Duodenal mucosa (tissue), 2 donors: ENCODE results near the gene GIMAP2.

ENCODE experiments used
- H3K27ac ChIP-seq: one replicate; pipeline ENCODE4 v1.7.0; 2013; ENCODE audit warnings: low read depth, low read length
- H3K27me3 ChIP-seq, 2 donors: one replicate each; pipeline ENCODE4 v1.7.0; 2013; ENCODE audit warnings: low read length in 2 of 2, control low read depth in 1 of 2; ENCODE audit not compliant: insufficient read depth in 2 of 2, control insufficient read depth in 1 of 2
- H3K36me3 ChIP-seq, 2 donors: one replicate each; pipeline ENCODE4 v1.7.0; 2013; ENCODE audit warnings: low read length in 2 of 2, control low read depth in 1 of 2; ENCODE audit not compliant: insufficient read depth in 2 of 2, control insufficient read depth in 1 of 2
- H3K4me1 ChIP-seq, 2 donors: one replicate each; pipeline ENCODE4 v1.7.0; 2013; ENCODE audit warnings: low read length in 2 of 2, control low read depth in 1 of 2; ENCODE audit not compliant: insufficient read depth in 2 of 2, control insufficient read depth in 1 of 2
- H3K4me3 ChIP-seq, 2 donors: one replicate each; pipeline ENCODE4 v1.7.0; 2013; ENCODE audit warnings: low read length in 2 of 2, low read depth in 1 of 2
- H3K9ac ChIP-seq, 2 donors: one replicate each; pipeline ENCODE4 v1.7.0; 2013; ENCODE audit warnings: low read length in 2 of 2, low read depth in 1 of 2
- H3K9me3 ChIP-seq, 2 donors: one replicate each; pipeline ENCODE4 v1.7.0; 2013; ENCODE audit warnings: low read length in 2 of 2, control low read depth in 1 of 2; ENCODE audit not compliant: control insufficient read depth in 1 of 2

The GIMAP2 gene

DNA sequence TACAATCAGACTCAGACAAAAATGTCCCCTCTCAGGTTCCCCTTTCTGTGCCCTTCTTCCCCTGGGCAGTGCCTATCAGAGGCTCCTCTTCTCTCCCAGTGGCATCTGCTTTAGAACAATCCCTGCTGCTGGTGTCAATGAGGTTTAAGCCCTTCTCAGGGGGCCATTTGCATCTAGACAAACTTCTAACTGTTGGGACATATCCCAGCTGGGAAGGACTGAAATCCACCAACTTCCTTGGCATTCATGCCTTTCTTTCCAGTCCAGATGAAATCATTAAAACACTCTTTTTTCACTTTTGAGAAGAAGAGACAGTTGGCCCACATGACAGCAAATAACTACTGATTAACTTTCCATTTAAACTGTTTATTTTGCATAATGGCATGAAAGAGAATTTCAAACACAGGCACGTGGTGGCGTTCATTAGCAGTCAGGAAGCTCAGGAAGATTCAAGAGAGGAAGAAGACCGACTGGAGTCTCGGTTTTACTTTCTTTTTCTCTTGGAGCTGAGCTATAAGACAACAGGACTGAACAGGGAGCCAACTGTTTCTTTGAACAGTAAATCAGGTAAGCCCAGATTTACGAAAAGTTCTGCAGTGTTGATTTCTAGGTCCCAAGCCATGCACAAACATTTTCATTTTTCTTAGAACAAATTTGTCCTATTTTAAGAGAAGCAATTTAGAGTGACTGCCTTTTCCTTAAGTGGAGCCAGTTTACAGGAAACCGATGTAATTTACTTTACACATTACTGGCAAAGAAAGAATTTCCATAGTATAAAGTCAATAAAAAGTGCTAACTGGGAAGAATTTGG, at the start of gene GIMAP2:
TSS of gene GIMAP2 (plus strand) at position 488 of the 811 bp plus-strand sequence. CDS start 1,354 bp downstream, outside the sequence.
- Histone ChIP-seq H3K9ac (peak within 1 kb of the TSS; percentile 55 to 80), H3K9me3 (no peaks in the 10 kb centered on the region), H3K27me3 (no peaks in the 10 kb centered on the region), H3K4me1 (peaks cover 5 to 9% of the 10 kb centered on the region in 2 donors), H3K36me3 (peaks cover 4 to 12% of the 10 kb centered on the region in 2 donors), H3K4me3 (peak within 1 kb of the TSS; percentile 77 to 88), H3K27ac (peak within 1 kb of the TSS; percentile 67)

DNA sequence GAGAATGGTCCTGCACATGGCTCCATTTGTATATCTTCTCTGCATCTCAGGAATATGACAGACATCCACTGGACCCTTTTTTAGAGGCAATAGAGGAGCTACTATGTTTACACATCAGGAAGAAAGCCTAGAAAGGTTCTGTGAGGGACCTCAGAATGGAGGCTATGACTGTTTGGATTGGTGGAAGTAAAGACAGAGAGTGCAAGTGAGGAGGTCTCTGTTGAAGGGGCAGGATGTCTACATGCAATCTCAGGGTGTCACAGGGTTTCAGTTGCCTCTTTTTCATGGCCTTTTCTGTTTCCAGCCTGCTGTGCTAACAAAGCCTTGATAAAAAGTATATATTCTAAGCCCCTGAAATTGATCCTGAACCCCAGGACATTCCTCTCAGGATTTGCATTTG, 43.7 kb upstream of the GIMAP2 start:
- H3K27ac ChIP-seq: no peak overlapping the region
- H3K36me3 ChIP-seq: no peaks in the 10 kb centered on the region
- H3K9me3 ChIP-seq: peaks cover 0 to 4% of the 10 kb centered on the region in 2 donors
- H3K27me3 ChIP-seq: no peaks in the 10 kb centered on the region
- no peak overlapping the region for H3K4me3 ChIP-seq
- H3K4me1 ChIP-seq: no peaks in the 10 kb centered on the region
- H3K9ac ChIP-seq: no peak overlapping the region

DNA sequence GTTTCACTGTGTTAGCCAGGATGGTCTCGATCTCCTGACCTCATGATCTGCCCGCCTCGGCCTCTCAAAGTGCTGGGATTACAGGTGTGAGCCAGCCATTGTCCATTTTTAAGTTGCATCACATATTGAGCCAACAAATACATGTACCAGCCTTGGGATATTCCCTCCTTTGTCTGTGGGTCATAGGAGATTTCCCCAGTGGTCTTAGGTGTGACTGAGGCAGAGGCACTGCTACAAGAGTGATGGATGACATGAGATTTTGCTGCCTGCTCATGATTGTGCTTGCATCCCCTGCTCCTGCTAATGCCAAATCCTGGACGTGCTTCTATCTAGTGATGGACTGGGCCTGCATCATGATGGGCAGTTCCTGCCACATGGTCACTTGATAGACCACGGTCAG, 42.6 kb upstream of the GIMAP2 start:
- Histone ChIP-seq H3K27me3 (no peaks in the 10 kb centered on the region), H3K36me3 (no peaks in the 10 kb centered on the region), H3K4me1 (no peaks in the 10 kb centered on the region), H3K9ac (no peak overlapping the region), H3K4me3 (no peak overlapping the region), H3K9me3 (peaks cover 0 to 4% of the 10 kb centered on the region in 2 donors), H3K27ac (no peak overlapping the region)

DNA sequence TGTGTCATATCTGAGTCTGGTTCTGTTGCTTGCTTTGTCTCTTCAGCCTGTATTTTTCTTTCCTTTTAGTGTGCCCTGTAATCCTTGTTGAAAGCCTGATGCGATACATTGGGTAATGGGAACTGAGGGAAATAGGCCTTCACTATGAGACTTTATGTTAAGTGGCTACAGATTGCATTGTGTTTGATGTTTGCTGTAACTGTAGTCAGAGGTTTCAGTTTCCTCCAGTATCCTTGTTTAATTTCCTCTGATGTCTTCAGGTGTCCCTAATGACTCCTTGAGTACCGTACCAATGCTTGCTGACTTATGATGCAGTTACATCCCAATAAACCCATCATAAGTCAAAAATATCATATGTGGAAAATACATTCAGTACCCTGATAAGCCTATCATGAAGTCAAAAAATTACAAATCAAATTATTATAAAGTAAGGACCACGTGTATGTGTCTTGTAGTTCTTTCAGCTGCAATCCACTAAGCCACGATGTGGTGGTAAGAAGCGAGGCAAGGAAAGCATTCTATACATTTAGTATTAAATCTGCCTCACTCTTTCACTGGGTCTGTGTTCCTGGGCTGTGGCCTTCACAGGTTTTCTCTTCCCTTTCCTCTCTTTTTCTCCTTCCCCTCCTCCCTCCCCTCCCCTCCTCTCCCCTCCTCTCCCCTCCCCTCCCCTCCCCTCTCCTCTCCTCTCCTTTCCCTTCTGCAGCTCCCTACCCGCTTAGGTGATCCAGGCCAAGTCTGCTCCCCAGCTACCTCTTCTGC, 40.1 kb upstream of the GIMAP2 start:
- H3K9me3 ChIP-seq: no peaks in the 10 kb centered on the region
- no peaks in the 10 kb centered on the region for H3K4me1 ChIP-seq
- no peaks in the 10 kb centered on the region for H3K27me3 ChIP-seq
- H3K36me3 ChIP-seq: no peaks in the 10 kb centered on the region
- H3K4me3 ChIP-seq: no peak overlapping the region
- no peak overlapping the region for H3K9ac ChIP-seq
- no peak overlapping the region for H3K27ac ChIP-seq

DNA sequence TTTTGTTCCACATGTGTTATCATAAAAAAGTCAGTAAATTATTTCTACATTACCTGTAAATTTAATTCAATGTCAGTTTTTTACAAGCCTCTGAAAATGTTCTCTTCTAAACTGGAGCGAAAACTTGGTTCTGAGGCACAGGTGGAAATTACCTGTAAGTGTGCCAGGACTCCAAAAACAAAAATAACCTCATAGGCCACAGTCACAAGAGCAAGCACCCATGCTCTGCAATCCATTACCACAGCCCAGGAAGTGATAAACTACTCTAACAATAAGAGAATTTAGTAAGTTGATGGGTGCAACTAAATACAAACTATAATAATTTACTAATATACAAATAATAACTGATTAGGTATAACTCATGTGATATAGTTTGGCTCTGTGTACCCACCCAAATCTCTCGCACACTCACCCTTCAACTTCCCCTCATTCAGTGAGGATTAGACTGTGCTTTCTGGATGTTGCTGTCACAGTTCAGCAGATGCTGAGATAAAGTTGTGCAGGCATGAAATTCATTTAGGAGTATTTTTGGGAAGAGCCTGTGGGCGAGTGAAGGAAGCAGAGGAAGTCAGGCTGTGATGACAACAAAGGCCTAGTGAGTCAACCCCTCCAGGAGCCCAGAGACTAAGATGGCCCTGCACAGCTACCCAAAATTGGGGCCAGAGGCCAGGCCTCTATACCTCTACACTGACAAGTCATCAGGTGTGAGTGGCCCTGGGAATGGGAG, 37.0 kb upstream of the GIMAP2 start:
- no peak overlapping the region for H3K4me3 ChIP-seq
- no peak overlapping the region for H3K27ac ChIP-seq
- H3K36me3 ChIP-seq: no peaks in the 10 kb centered on the region
- no peak overlapping the region for H3K9ac ChIP-seq
- no peaks in the 10 kb centered on the region for H3K4me1 ChIP-seq
- no peaks in the 10 kb centered on the region for H3K27me3 ChIP-seq
- H3K9me3 ChIP-seq: no peaks in the 10 kb centered on the region

DNA sequence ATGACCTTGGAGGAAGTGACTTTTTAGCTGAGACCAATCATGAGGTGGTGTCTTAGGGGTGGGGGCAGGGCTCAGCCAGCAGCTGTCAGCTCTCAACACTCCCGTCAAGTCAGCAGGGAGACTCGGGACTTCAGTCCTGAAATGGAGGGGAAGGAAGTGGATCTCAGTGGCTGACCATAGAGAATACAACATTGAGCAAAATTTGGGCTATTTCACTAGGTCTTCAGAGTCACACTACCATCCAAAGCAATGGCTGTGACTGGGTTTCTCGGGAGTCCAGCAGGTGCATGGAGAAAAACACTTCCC, 36.5 kb upstream of the GIMAP2 start:
- Histone ChIP-seq H3K9ac (no peak overlapping the region), H3K36me3 (no peaks in the 10 kb centered on the region), H3K27ac (no peak overlapping the region), H3K27me3 (no peaks in the 10 kb centered on the region), H3K4me3 (no peak overlapping the region), H3K9me3 (no peaks in the 10 kb centered on the region), H3K4me1 (no peaks in the 10 kb centered on the region)

DNA sequence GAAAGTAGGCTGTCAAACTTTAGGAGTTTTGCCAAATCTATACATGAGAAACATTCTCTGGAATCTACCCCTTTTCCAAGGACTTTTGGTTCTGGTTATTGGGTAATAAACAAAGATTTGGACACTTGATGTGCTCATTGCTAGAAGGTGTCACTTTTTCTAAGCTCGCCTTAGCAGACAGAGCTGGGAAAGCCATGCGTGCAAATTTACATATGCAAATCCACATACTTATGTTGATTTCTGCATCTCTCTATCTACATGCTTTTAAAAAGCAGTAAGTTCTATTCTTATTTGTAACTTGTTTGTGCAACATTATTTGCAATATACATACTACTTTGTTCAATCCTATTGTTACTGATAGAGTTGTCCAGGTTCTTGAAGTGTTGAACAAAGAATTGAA, 30.8 kb upstream of the GIMAP2 start:
- no peak overlapping the region for H3K27ac ChIP-seq
- H3K9me3 ChIP-seq: peaks cover 0 to 8% of the 10 kb centered on the region in 2 donors
- H3K27me3 ChIP-seq: no peaks in the 10 kb centered on the region
- H3K4me3 ChIP-seq: no peak overlapping the region
- no peaks in the 10 kb centered on the region for H3K4me1 ChIP-seq
- H3K9ac ChIP-seq: no peak overlapping the region
- no peaks in the 10 kb centered on the region for H3K36me3 ChIP-seq

DNA sequence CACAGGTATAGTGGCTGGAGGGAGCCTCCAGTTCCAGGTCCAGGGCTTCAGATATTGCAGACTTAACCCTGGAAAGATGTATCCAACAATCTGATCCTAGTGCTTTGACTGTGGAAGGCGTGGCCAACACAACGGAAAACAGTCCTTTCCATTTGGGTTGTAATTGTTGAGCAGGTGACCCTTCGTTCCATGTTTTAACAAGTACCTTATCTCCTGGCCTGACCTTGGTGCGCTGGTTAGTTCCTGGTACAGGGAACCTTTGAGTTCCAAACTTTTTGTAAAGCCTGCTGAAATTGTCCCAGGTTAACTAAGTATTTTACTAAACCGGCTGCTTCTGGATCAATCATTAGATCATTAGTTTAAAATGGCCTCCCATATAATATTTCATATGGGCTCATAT, 29.5 kb upstream of the GIMAP2 start:
- Histone ChIP-seq H3K4me3 (no peak overlapping the region), H3K9me3 (peaks cover 0 to 8% of the 10 kb centered on the region in 2 donors), H3K27ac (no peak overlapping the region), H3K4me1 (no peaks in the 10 kb centered on the region), H3K9ac (no peak overlapping the region), H3K36me3 (no peaks in the 10 kb centered on the region), H3K27me3 (no peaks in the 10 kb centered on the region)

DNA sequence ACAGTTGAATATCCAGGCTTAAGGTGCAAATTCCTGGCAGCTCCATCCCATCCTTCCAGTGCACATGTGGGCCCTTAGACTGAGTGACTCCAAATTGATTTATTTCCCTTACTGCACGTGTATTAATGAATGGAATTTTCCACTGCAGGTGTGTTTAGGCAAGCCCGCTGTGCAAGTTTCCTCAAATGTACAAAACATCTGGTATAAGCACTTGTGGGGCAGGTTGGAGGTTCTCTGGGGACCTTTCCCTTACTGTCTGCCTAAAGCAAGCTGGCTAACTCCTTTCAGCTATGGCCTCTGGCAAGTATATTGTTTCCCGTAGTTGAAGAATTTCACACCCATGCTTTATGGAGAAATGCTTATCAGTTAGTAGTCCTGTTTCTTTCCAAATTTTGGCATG, 28.0 kb upstream of the GIMAP2 start:
- no peaks in the 10 kb centered on the region for H3K4me1 ChIP-seq
- H3K9me3 ChIP-seq: peaks cover 0 to 8% of the 10 kb centered on the region in 2 donors
- no peak overlapping the region for H3K9ac ChIP-seq
- H3K36me3 ChIP-seq: no peaks in the 10 kb centered on the region
- no peak overlapping the region for H3K4me3 ChIP-seq
- no peaks in the 10 kb centered on the region for H3K27me3 ChIP-seq
- no peak overlapping the region for H3K27ac ChIP-seq
